ENCODE results near the gene CALU.

Gene CALU

GRCh38 chr7:128814499-128814898, 75.3 kb downstream of the CALU start:
- no peak for DNase-seq

- DNase-seq = no peak
These were observed 76.3 kb downstream of the CALU start for GRCh38 chr7:128815289-128815942.

GRCh38 chr7:128818694-128819093, 79.5 kb downstream of the CALU start:
- no peak for DNase-seq
